ENCODE data around the gene BHLHA15.

Gene BHLHA15

GRCh38 chr7:98223351-98223897 lies 12.2 kb downstream of the BHLHA15 start:
- H3K27ac Mint-ChIP-seq: no peak overlapping the region
- no peaks in the 10 kb centered on the region for H3K27me3 Mint-ChIP-seq
- H3K4me3 Mint-ChIP-seq: no peak overlapping the region
- no peaks in the 10 kb centered on the region for H3K9me3 Mint-ChIP-seq
- peaks cover 26% of the 10 kb centered on the region for H3K36me3 Mint-ChIP-seq (ENCODE audit: low read depth)
- peaks cover 11% of the 10 kb centered on the region for H3K4me1 Mint-ChIP-seq (ENCODE audit: low read depth)

- H3K4me1 Mint-ChIP-seq (ENCODE audit: low read depth): peaks cover 5% of the 10 kb centered on the region
- no peaks in the 10 kb centered on the region for H3K27me3 Mint-ChIP-seq
- no peak overlapping the region for H3K4me3 Mint-ChIP-seq
- no peak overlapping the region for H3K27ac Mint-ChIP-seq
- H3K9me3 Mint-ChIP-seq: no peaks in the 10 kb centered on the region
- H3K36me3 Mint-ChIP-seq (ENCODE audit: low read depth): peaks cover 24% of the 10 kb centered on the region
Measured at GRCh38 chr7:98223898-98224700, 12.9 kb downstream of the BHLHA15 start.

DNA sequence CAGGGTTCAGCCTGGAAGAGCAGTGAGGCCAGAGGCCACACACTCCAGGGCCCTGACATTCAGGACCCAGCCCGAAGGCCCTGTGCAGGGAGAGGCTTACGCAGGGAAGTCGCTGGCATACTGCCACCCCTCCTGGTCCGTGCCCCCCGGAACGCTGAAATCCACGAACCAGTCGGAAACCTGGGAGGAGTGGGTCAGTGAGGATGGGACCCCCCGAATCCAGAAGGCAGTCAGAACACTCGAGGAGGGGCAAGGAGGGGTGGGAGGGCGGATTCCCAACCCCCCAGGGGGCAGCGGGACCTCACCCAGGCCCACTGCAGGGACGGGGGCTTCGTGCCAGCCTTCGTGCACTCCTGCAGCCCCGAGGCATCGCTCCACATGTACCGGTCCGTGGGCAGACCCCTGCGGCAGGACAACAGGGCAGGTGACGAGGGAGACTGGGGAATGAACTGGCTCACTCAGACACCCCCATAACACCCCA lies 13.5 kb downstream of the BHLHA15 start:
- Mint-ChIP-seq H3K9me3 (no peaks in the 10 kb centered on the region), H3K27ac (no peak overlapping the region), H3K4me3 (no peak overlapping the region), H3K36me3 (ENCODE audit: low read depth) (peaks cover 18% of the 10 kb centered on the region), H3K27me3 (no peaks in the 10 kb centered on the region), H3K4me1 (ENCODE audit: low read depth) (no peaks in the 10 kb centered on the region)

GRCh38 chr7:98225913-98226614 lies 14.8 kb downstream of the BHLHA15 start:
- Mint-ChIP-seq H3K27me3 (no peaks in the 10 kb centered on the region), H3K4me3 (no peak overlapping the region), H3K9me3 (no peaks in the 10 kb centered on the region), H3K36me3 (ENCODE audit: low read depth) (peaks cover 20% of the 10 kb centered on the region), H3K4me1 (ENCODE audit: low read depth) (no peaks in the 10 kb centered on the region), H3K27ac (no peak overlapping the region)

DNA sequence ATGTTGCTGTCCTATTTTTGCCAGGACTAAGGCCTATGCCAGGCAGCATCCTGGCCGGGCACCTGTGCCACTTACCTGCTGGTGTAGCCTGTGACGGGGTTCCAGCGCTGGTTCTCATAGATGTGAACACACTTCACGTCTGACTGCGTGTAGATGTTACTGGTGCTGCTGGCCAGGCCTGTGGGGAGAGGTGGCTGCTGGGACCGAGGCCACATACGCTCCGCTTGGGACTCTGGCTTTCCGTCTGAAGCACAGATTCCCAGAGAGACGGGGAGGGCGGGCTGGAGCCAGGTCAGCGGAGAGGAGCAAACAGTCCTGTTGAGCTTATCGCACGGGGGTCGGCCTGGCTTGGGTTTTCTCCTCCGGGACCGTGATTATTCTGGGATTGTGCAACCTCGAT lies 16.7 kb downstream of the BHLHA15 start:
- no peaks in the 10 kb centered on the region for H3K4me1 Mint-ChIP-seq (ENCODE audit: low read depth)
- H3K27me3 Mint-ChIP-seq: no peaks in the 10 kb centered on the region
- no peaks in the 10 kb centered on the region for H3K9me3 Mint-ChIP-seq
- no peak overlapping the region for H3K27ac Mint-ChIP-seq
- H3K36me3 Mint-ChIP-seq (ENCODE audit: low read depth): peaks cover 20% of the 10 kb centered on the region
- H3K4me3 Mint-ChIP-seq: no peak overlapping the region

DNA sequence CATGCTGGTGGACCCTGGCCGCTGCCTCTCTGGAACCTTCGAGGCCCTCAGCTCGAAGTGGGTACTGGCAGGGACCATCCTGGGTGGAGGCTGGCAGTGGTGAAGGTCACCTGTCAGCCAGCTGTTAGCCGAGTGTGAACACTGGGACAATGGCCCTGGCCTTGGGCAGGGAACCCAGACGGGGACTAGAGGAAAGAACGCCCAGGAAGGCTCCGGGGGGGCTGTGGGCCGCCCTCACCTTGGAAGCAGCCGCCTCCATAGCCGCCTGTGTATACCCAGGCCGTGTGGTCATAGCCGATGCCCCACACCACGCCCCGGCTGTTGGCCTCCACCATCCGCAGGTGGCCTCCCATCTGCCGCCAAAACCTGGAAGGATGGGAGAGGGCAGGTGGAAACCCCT lies 17.6 kb downstream of the BHLHA15 start:
- no peak overlapping the region for H3K4me3 Mint-ChIP-seq
- no peaks in the 10 kb centered on the region for H3K9me3 Mint-ChIP-seq
- H3K36me3 Mint-ChIP-seq (ENCODE audit: low read depth): peaks cover 20% of the 10 kb centered on the region
- H3K4me1 Mint-ChIP-seq (ENCODE audit: low read depth): no peaks in the 10 kb centered on the region
- no peaks in the 10 kb centered on the region for H3K27me3 Mint-ChIP-seq
- H3K27ac Mint-ChIP-seq: no peak overlapping the region

DNA sequence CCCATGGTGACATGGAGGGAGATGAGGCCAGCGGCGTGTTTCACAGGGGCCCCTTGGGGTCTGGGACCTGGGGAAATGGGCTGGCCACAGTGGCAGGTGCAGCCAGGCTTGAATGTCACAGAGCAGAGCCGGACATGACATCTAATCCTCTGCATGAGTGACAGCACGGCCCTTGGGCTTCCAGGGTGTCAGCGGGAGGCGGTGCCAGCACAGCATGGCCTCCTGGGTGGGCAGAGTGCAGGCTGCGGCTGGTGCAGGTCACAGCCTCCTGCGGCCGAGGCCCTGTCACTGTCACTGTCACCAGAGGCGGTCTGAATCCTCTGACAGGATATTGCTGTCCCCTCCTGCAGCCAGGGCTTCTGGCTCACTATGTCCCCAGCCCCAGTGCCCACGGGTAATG lies 18.2 kb downstream of the BHLHA15 start:
- Mint-ChIP-seq H3K27me3 (no peaks in the 10 kb centered on the region), H3K27ac (no peak overlapping the region), H3K9me3 (no peaks in the 10 kb centered on the region), H3K36me3 (ENCODE audit: low read depth) (peaks cover 22% of the 10 kb centered on the region), H3K4me3 (no peak overlapping the region), H3K4me1 (ENCODE audit: low read depth) (no peaks in the 10 kb centered on the region)

- no peaks in the 10 kb centered on the region for H3K9me3 Mint-ChIP-seq
- peaks cover 23% of the 10 kb centered on the region for H3K36me3 Mint-ChIP-seq (ENCODE audit: low read depth)
- H3K4me1 Mint-ChIP-seq (ENCODE audit: low read depth): no peaks in the 10 kb centered on the region
- no peaks in the 10 kb centered on the region for H3K27me3 Mint-ChIP-seq
- no peak overlapping the region for H3K27ac Mint-ChIP-seq
- H3K4me3 Mint-ChIP-seq: no peak overlapping the region
Measured at GRCh38 chr7:98229991-98230745, 18.9 kb downstream of the BHLHA15 start.

DNA sequence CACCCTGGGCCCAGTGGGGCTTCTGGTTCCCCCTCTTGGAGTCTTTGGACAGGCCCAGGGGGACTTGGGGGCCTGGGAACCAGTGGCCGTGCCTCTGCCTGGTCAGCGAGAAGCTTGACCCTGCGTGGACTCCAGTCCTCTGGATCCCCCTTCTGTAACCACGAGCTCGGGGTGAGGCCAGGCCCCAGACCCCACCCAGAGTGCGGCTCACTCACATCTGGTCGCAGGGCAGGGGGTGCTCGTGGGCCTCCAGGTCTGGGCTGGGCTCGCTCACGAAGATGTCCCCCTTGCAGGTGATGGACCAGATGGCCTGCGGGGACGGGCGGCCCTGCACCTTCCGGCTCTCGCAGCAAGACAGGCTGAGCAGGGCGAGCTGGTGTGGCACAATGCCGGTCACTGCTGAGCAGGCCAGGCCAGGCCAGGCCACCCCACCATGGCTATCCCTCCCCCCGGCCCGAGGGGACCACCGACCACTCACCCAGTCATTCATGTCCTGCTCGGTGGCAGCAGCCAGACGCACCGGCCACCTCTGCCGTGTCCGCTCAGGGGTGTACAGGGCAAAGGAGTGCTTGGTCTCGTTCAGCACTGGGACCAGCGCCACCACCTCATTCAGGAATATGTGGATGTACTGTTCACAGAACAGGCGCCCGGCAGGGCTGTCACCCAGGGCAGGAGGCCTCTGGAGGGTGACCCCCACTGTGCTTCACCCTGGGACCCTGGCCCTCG lies 19.7 kb downstream of the BHLHA15 start:
- no peak overlapping the region for H3K4me3 Mint-ChIP-seq
- H3K27ac Mint-ChIP-seq: no peak overlapping the region
- no peaks in the 10 kb centered on the region for H3K27me3 Mint-ChIP-seq
- H3K9me3 Mint-ChIP-seq: no peaks in the 10 kb centered on the region
- no peaks in the 10 kb centered on the region for H3K4me1 Mint-ChIP-seq (ENCODE audit: low read depth)
- H3K36me3 Mint-ChIP-seq (ENCODE audit: low read depth): peaks cover 18% of the 10 kb centered on the region

GRCh38 chr7:98231493-98232262 lies 20.4 kb downstream of the BHLHA15 start:
- Mint-ChIP-seq H3K27me3 (no peaks in the 10 kb centered on the region), H3K9me3 (no peaks in the 10 kb centered on the region), H3K4me3 (no peak overlapping the region), H3K27ac (no peak overlapping the region), H3K36me3 (ENCODE audit: low read depth) (peaks cover 11% of the 10 kb centered on the region), H3K4me1 (ENCODE audit: low read depth) (no peaks in the 10 kb centered on the region)

DNA sequence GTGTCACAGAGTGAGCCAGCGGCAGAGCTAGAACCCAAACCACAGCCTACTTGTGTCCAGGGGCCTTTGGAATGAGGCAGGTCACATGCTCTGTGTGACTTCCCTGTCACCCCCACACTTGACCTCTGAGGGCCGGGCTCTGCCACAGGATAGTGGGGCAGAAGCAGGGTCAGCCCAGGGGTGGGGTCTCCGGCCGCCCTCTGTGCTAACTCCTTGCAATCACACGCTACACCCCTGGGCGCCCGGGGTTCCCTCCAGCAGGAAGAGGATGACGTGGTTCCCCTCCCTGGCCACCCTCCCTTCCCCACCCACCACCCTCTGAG lies 21.0 kb downstream of the BHLHA15 start:
- Mint-ChIP-seq H3K4me3 (no peak overlapping the region), H3K27me3 (no peaks in the 10 kb centered on the region), H3K27ac (no peak overlapping the region), H3K36me3 (ENCODE audit: low read depth) (peaks cover 10% of the 10 kb centered on the region), H3K4me1 (ENCODE audit: low read depth) (no peaks in the 10 kb centered on the region), H3K9me3 (no peaks in the 10 kb centered on the region)

DNA sequence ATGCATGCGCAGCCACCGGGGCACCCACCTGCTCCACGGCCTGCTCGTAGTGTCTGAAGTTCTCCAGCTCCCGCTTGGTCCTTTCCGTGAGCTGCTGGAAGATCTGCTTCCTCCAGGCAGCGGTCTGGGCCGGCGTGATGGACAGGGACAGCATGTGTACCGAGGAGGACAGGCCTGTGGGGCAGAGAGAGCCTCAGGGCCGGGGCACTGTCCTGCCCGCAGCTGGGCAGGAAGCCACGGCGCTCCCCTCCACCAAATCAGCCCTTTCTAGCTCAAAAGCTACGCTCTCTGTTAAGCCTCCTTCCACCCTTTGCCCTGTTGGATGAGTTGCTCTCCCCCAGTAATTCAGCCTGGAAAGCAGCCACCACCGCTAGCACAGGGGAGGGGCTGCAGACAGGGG lies 21.6 kb downstream of the BHLHA15 start:
- Mint-ChIP-seq H3K4me1 (ENCODE audit: low read depth) (no peaks in the 10 kb centered on the region), H3K27me3 (no peaks in the 10 kb centered on the region), H3K9me3 (no peaks in the 10 kb centered on the region), H3K4me3 (no peak overlapping the region), H3K36me3 (ENCODE audit: low read depth) (peaks cover 7% of the 10 kb centered on the region), H3K27ac (no peak overlapping the region)

DNA sequence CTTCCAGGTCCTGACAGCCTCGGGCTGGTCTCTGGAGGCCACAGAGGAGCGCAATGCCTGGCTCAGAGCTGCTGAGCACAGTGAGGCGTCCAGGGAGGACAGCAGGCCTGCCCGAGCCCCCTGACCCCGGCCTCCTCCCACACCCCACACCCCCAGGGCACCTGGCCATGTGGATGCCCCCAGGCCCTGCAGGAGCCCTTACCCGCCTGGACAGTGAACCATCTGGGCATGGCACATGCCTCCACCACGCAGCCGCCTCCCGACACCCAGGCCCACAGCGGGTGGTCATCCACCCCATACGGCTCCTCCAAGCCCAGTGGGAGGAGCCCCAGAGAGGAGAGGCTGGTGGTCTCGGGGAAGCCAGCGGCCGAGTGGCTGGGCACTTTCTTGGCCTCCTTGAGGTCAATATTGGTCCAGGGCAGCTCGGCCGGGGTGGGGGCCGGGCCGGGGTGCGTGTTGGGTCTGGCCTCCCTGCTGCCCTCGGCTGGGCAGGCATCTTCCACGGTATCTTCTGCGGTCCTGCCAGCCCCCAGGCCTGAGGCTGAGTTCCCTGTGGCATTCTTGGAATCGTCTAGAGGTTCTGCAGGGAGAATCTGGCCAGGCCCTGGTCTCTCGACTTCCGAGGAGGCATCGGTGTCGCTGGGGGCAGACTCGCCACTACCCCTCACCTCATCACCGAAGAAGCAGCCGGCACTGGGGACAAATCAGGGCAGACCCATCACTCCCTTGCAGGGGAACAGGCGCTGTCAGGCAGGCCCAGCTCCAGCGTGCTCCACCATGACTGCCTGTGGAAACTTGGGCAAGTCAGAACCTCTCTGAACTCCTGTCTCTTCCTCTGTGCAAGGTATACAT lies 22.2 kb downstream of the BHLHA15 start:
- Mint-ChIP-seq H3K4me3 (no peak overlapping the region), H3K9me3 (no peaks in the 10 kb centered on the region), H3K36me3 (ENCODE audit: low read depth) (peaks cover 7% of the 10 kb centered on the region), H3K27ac (no peak overlapping the region), H3K4me1 (ENCODE audit: low read depth) (no peaks in the 10 kb centered on the region), H3K27me3 (no peaks in the 10 kb centered on the region)
